PC-9 (cell line): ENCODE measurements around the gene KPNA4. TPM values are rescaled to one million over a fixed set of nuclear protein-coding genes. Genes with fewer than 3 reads are reported as not detected.

ENCODE experiments used
- BruUV-seq: library from RNA; stranded (reverse); fragments of 400-500 nt; replicated peaks from 2 replicates; lab custom pipeline; 2021; lab: Mats Ljungman, UMichigan
- CTCF ChIA-PET: fragments of 300-600 bp; sonication (Branson Sonifier 250); formaldehyde crosslinking; loops from one replicate; lab custom pipeline; 2022; ENCODE audit warnings: antibody characterized with exemption; lab: Charles Lee
- POLR2A ChIA-PET: fragments of 300-600 bp; sonication (Branson Sonifier 250); formaldehyde crosslinking; loops from one replicate; lab custom pipeline; 2022; ENCODE audit warnings: antibody characterized with exemption; ENCODE audit not compliant: unreplicated experiment; lab: Charles Lee
- DNase-seq, 2 experiments: peaks; one replicate each; pipeline versions ENCODE4 v3.0.0 to v3.0.0-alpha.2; 2015 to 2022; ENCODE audit warnings: mixed read lengths in 1 of 2
- H2AFZ ChIP-seq: fragments of 200-600 bp; sonication (generic); 2 replicates; pipeline ENCODE4 v1.8.1; 2017; ENCODE audit warnings: antibody characterized with exemption
- H3F3A ChIP-seq: fragments of 200-600 bp; sonication (generic); 2 replicates; pipeline ENCODE4 v1.8.1; 2017; ENCODE audit warnings: antibody characterized with exemption, mild to moderate bottlenecking, low read depth; ENCODE audit not compliant: insufficient read depth
- H3K27ac ChIP-seq: fragments of 200-600 bp; sonication (generic); 2 replicates; pipeline ENCODE4 v1.6.1; 2016; ENCODE audit warnings: mixed run types
- H3K27me3 ChIP-seq: fragments of 200-600 bp; sonication (generic); 2 replicates; pipeline ENCODE4 v1.6.1; 2016; ENCODE audit warnings: low read depth, mixed run types; ENCODE audit not compliant: insufficient read depth
- H3K36me3 ChIP-seq: fragments of 200-600 bp; sonication (generic); 2 replicates; pipeline ENCODE4 v1.6.1; 2016; ENCODE audit warnings: low read depth, mixed run types
- H3K4me1 ChIP-seq: fragments of 200-600 bp; sonication (generic); replicated peaks from 2 replicates; pipeline ENCODE4 v1.6.1; 2016; ENCODE audit warnings: mixed run types; ENCODE audit not compliant: insufficient read depth
- H3K4me2 ChIP-seq: fragments of 200-600 bp; sonication (generic); 2 replicates; pipeline ENCODE4 v1.6.1; 2017; ENCODE audit warnings: mixed run types
- H3K4me3 ChIP-seq: fragments of 200-600 bp; sonication (generic); 2 replicates; pipeline ENCODE4 v1.6.1; 2016; ENCODE audit warnings: mixed run types
- H3K79me2 ChIP-seq: fragments of 200-600 bp; sonication (generic); 2 replicates; pipeline ENCODE4 v1.6.1; 2017; ENCODE audit warnings: low read depth, mixed run types
- H3K9me2 ChIP-seq: fragments of 200-600 bp; sonication (generic); 2 replicates; pipeline ENCODE4 v1.8.1; 2017; ENCODE audit warnings: mild to moderate bottlenecking; ENCODE audit not compliant: insufficient read depth
- H3K9me3 ChIP-seq: fragments of 200-600 bp; sonication (generic); 2 replicates; pipeline ENCODE4 v1.8.1; 2016; ENCODE audit warnings: low read depth; ENCODE audit not compliant: insufficient read depth
- H4K20me1 ChIP-seq: fragments of 200-600 bp; sonication (generic); 2 replicates; pipeline ENCODE4 v1.8.1; 2017; ENCODE audit not compliant: insufficient read depth
- CTCF ChIP-seq: fragments of 200-600 bp; sonication (generic); conservative IDR thresholded peaks from 2 replicates; pipeline ENCODE4 v1.6.1; 2017; ENCODE audit warnings: mixed run types, antibody characterized with exemption, mild to moderate bottlenecking, moderate library complexity
- EZH2 ChIP-seq: fragments of 200-600 bp; sonication (generic); IDR thresholded peaks from 2 replicates; pipeline ENCODE4 v1.8.0; 2017; ENCODE audit warnings: antibody characterized with exemption, low read depth
- intact Hi-C: fragments of 100-400 bp; cut with micrococcal nuclease; formaldehyde crosslinking; loops from one replicate; pipeline ENCODE4 v1.10.0; 2022; ENCODE audit not compliant: unreplicated experiment
- total RNA-seq: library from RNA; stranded (reverse); gene quantifications from 2 replicates; pipeline ENCODE4 v1.2.3, GENCODE V29; 2021

Gene KPNA4
- total RNA-seq, 1 experiment from 2014 or later = 61.0 TPM

DNA sequence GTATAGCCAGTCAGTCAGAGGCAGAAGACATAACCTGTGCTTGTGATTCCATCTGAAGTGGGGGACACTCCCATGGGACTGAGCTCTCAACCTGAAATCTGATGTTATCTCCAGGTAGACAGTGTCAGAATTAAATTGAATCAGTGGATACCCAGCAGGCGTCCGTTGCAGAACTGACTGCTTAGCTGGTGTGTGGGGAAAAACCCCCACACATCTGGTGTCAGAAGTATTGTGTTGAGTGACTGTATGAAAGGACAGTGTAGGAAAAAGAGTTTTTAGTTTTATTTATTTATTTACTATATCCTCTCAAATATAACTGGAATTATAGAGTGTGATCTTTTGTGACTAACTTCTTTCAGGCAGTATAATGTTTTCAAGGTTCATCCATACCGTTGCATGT lies 10.4 kb downstream of the KPNA4 start:
- Histone ChIP-seq H3K9me2 (no peaks in the 10 kb centered on the region), H3K4me3 (no peak overlapping the region), H3K4me1 (no peaks in the 10 kb centered on the region), H3K4me2 (no peak overlapping the region), H3K27ac (no peak overlapping the region), H3F3A (no peaks in the 10 kb centered on the region), H2AFZ (no peak overlapping the region), H3K27me3 (no peaks in the 10 kb centered on the region), H3K9me3 (no peaks in the 10 kb centered on the region), H3K79me2 (peaks cover 98% of the 10 kb centered on the region), H4K20me1 (peaks cover 70% of the 10 kb centered on the region), H3K36me3 (peaks cover 38% of the 10 kb centered on the region; the same call in 1 of the 2 replicates)
- no TSS peak for BruUV-seq
- TF ChIP-seq EZH2 = no peak
- TF ChIP-seq CTCF = no peak
- intact Hi-C loops = no loop called here
- CTCF ChIA-PET = no interaction called here
- no peak for DNase-seq
- POLR2A ChIA-PET = interaction anchor here (0.5 kb wide), 1 partner anchor 589 kb away, joined by 8 read pairs; no protein-coding TSS in a partner anchor

- 0 out of 2 replicates have a peak, but pooled peaks cover under 1% of the 10 kb centered on the region for H3F3A ChIP-seq
- H2AFZ ChIP-seq = no peak overlapping the region
- intact Hi-C loops = no loop called here
- no peak overlapping the region for H3K4me3 ChIP-seq
- no TSS peak for BruUV-seq
- ChIA-PET CTCF (interaction anchor here (0.6 kb wide), 1 partner anchor 344 kb away, joined by 4 read pairs; no protein-coding TSS in a partner anchor), POLR2A (no interaction called here)
- H3K27ac ChIP-seq = no peak overlapping the region
- no peaks in the 10 kb centered on the region for H3K9me2 ChIP-seq
- TF ChIP-seq CTCF = no peak
- no peak for TF ChIP-seq EZH2
- no peak for DNase-seq
- peaks cover 98% of the 10 kb centered on the region for H3K79me2 ChIP-seq
- H3K9me3 ChIP-seq = no peaks in the 10 kb centered on the region
- H3K36me3 ChIP-seq = peaks cover 32% of the 10 kb centered on the region; the same call in 1 of the 2 replicates
- H3K27me3 ChIP-seq = no peaks in the 10 kb centered on the region
- no peaks in the 10 kb centered on the region for H3K4me1 ChIP-seq
- H4K20me1 ChIP-seq = peaks cover 59% of the 10 kb centered on the region
- no peak overlapping the region for H3K4me2 ChIP-seq
Measured at GRCh38 chr3:160553827-160554226, 11.5 kb downstream of the KPNA4 start.

GRCh38 chr3:160546727-160547126 lies 18.6 kb downstream of the KPNA4 start:
- no TSS peak for BruUV-seq
- Histone ChIP-seq H3K9me2 (no peaks in the 10 kb centered on the region), H4K20me1 (peaks cover 52% of the 10 kb centered on the region), H3K4me2 (no peak overlapping the region), H3F3A (peaks cover 8% of the 10 kb centered on the region; the same call in 1 of the 2 replicates), H3K36me3 (peaks cover 22% of the 10 kb centered on the region), H3K27me3 (no peaks in the 10 kb centered on the region), H3K4me1 (no peaks in the 10 kb centered on the region), H3K27ac (no peak overlapping the region), H3K4me3 (no peak overlapping the region), H3K79me2 (peaks cover 100% of the 10 kb centered on the region), H3K9me3 (no peaks in the 10 kb centered on the region), H2AFZ (no peak overlapping the region)
- DNase-seq = no peak
- no peak for TF ChIP-seq CTCF
- TF ChIP-seq EZH2 = no peak
- CTCF ChIA-PET = no interaction called here
- POLR2A ChIA-PET = no interaction called here
- intact Hi-C loops = no loop called here
